Right cardiac atrium (tissue), 5 donors: ENCODE data around the gene OGFOD1. TPM values are rescaled to one million over a fixed set of nuclear protein-coding genes. Genes with fewer than 3 reads are reported as not detected.

Source experiments
- ATAC-seq, 2 donors: fragments of 200-7000 bp; cut with Tn5 transposase; one replicate each; pipeline versions ENCODE4 v1.8.0 to v1.9.1; 2020; ENCODE audit warnings: moderate library complexity in 2 of 2, mild to moderate bottlenecking in 1 of 2
- DNase-seq, 3 donors: peaks; one replicate each; pipeline ENCODE4 v3.0.0-alpha.2; 2020
- H3K27ac ChIP-seq: one replicate; pipeline ENCODE4 v1.5.1; 2013; ENCODE audit warnings: mild to moderate bottlenecking, low read length, control low read depth, moderate library complexity
- H3K27me3 ChIP-seq: one replicate; pipeline ENCODE4 v1.6.1; 2013; ENCODE audit not compliant: control insufficient read depth, insufficient read depth
- H3K4me1 ChIP-seq: one replicate; pipeline ENCODE4 v1.6.1; 2013; ENCODE audit warnings: low read length; ENCODE audit not compliant: control insufficient read depth, insufficient read depth
- H3K4me3 ChIP-seq: one replicate; pipeline ENCODE4 v1.5.1; 2013; ENCODE audit warnings: low read length, control low read depth
- H3K9me3 ChIP-seq: one replicate; pipeline ENCODE4 v1.6.1; 2013; ENCODE audit warnings: low read length; ENCODE audit not compliant: control insufficient read depth
- WGBS: extraction: QIAGEN DNeasy Blood & Tissue Kit; methylation state at CpG from one replicate; pipeline ENCODE4 v1.1.7; 2013; 5-methylcytosine and 5-hydroxymethylcytosine counted together
- intact Hi-C, 4 donors: fragments of 100-400 bp; cut with DNase I; formaldehyde crosslinking; loops; one replicate each; pipeline versions ENCODE4 v1.11.0 to v1.14.0; 2022 to 2023
- polyA plus RNA-seq: library from polyadenylated mRNA; stranded (reverse); fragments of 200-250 nt; gene quantifications from one replicate; pipeline ENCODE4 v1.2.3, GENCODE V29; 2013
- total RNA-seq, 4 donors: library from RNA; stranded (reverse); fragmentation: NEBNext Ultra II Directional; extraction: Animal tissue kit (Norgen Biotek cat#: 25700); gene quantifications; one replicate each; pipeline ENCODE4 v1.2.1, GENCODE V29; 2021
- donor health status: healthy with polysubstance abuse.
- donor health status: DM: no; HTN: yes; CAD: no.
- donor health status: DM: no; HTN: no; CAD: no.
- donor health status: DM: no; HTN: yes; CAD: no; lungs with severe emphysema.
- donor health status: DM: yes; HTN: yes; CAD: no.

The OGFOD1 gene
- total and polyA plus RNA-seq, 5 donors = 15.5 to 32.8 (median 29.2) TPM

- Histone ChIP-seq H3K27me3 (no peaks in the 10 kb centered on the region), H3K4me1 (peaks cover 3% of the 10 kb centered on the region), H3K27ac (no peak overlapping the region), H3K4me3 (no peak overlapping the region), H3K9me3 (no peaks in the 10 kb centered on the region)
- ATAC-seq (no peak), DNase-seq (no peak)
- intact Hi-C loops = no loop called here
- 92% methylated on average over 8 of the region's 8 CpGs for WGBS
Measured at GRCh38 chr16:56419740-56420548, 31.4 kb upstream of the OGFOD1 start.

GRCh38 chr16:56420613-56421012 lies 30.7 kb upstream of the OGFOD1 start:
- no peak overlapping the region for H3K4me3 ChIP-seq
- intact Hi-C loops = no loop called here
- no peaks in the 10 kb centered on the region for H3K9me3 ChIP-seq
- DNase-seq = no peak
- no peak for ATAC-seq
- H3K27me3 ChIP-seq = no peaks in the 10 kb centered on the region
- no peak overlapping the region for H3K27ac ChIP-seq
- H3K4me1 ChIP-seq = peaks cover 3% of the 10 kb centered on the region

- intact Hi-C loops = no loop called here
- Histone ChIP-seq H3K4me3 (no peak overlapping the region), H3K27ac (no peak overlapping the region), H3K4me1 (peaks cover 3% of the 10 kb centered on the region), H3K27me3 (no peaks in the 10 kb centered on the region), H3K9me3 (no peaks in the 10 kb centered on the region)
- 86% methylated on average over 2 of the region's 2 CpGs for WGBS
- no peak for ATAC-seq
- no peak for DNase-seq
Measured at GRCh38 chr16:56421313-56421712, 30.0 kb upstream of the OGFOD1 start.

- intact Hi-C loops = no loop called here
Measured at GRCh38 chr16:56421976-56422669, 29.2 kb upstream of the OGFOD1 start.

GRCh38 chr16:56422896-56423441 lies 28.4 kb upstream of the OGFOD1 start:
- H3K4me3 ChIP-seq = no peak overlapping the region
- H3K27ac ChIP-seq = no peak overlapping the region
- no peaks in the 10 kb centered on the region for H3K27me3 ChIP-seq
- DNase-seq = no peak
- H3K4me1 ChIP-seq = peaks cover 3% of the 10 kb centered on the region
- no peaks in the 10 kb centered on the region for H3K9me3 ChIP-seq
- intact Hi-C loops = no loop called here
- 69% methylated on average over 4 of the region's 4 CpGs for WGBS
- no peak for ATAC-seq

More at GRCh38 chr16:56421976-56422669, 29.2 kb upstream of the OGFOD1 start:
- Histone ChIP-seq H3K4me3 (no peak overlapping the region), H3K9me3 (no peaks in the 10 kb centered on the region), H3K27ac (no peak overlapping the region), H3K4me1 (peaks cover 3% of the 10 kb centered on the region), H3K27me3 (no peaks in the 10 kb centered on the region)
- 88% methylated on average over 5 of the region's 5 CpGs for WGBS
- ATAC-seq (no peak), DNase-seq (no peak)

GRCh38 chr16:56423584-56424403 lies 27.6 kb upstream of the OGFOD1 start:
- no peaks in the 10 kb centered on the region for H3K9me3 ChIP-seq
- DNase-seq (no peak), ATAC-seq (no peak)
- 25% methylated on average over 7 of the region's 7 CpGs for WGBS
- H3K4me1 ChIP-seq = peaks cover 3% of the 10 kb centered on the region
- H3K27ac ChIP-seq = no peak overlapping the region
- peak overlapping the region; percentile 95 for H3K4me3 ChIP-seq
- H3K27me3 ChIP-seq = no peaks in the 10 kb centered on the region
- intact Hi-C loops = no loop called here

GRCh38 chr16:56424404-56424764 lies 27.0 kb upstream of the OGFOD1 start:
- no peak overlapping the region for H3K27ac ChIP-seq
- intact Hi-C loops = no loop called here
- no peak for ATAC-seq
- H3K4me3 ChIP-seq = peak overlapping the region; percentile 95
- H3K9me3 ChIP-seq = no peaks in the 10 kb centered on the region
- no peak for DNase-seq
- no peaks in the 10 kb centered on the region for H3K27me3 ChIP-seq
- peaks cover 3% of the 10 kb centered on the region for H3K4me1 ChIP-seq
- WGBS = 1% methylated on average over 16 of the region's 16 CpGs

GRCh38 chr16:56424791-56425438 lies 26.4 kb upstream of the OGFOD1 start:
- DNase-seq (peak; percentile 39 to 82 (median 71)), ATAC-seq (peak; percentile 49 to 61)
- WGBS = under 1% methylated on average over 79 of the region's 79 CpGs
- H3K9me3 ChIP-seq = no peaks in the 10 kb centered on the region
- peak overlapping the region; percentile 95 for H3K4me3 ChIP-seq
- peak overlapping the region; percentile 87 for H3K27ac ChIP-seq
- intact Hi-C loops = no loop called here
- H3K27me3 ChIP-seq = no peaks in the 10 kb centered on the region
- peaks cover 3% of the 10 kb centered on the region for H3K4me1 ChIP-seq

- ATAC-seq (peak; percentile 96), DNase-seq (peak; percentile 73 to 91 (median 89))
- peaks cover 3% of the 10 kb centered on the region for H3K4me1 ChIP-seq
- WGBS = under 1% methylated on average over 57 of the region's 57 CpGs
- no peaks in the 10 kb centered on the region for H3K27me3 ChIP-seq
- intact Hi-C loops = no loop called here
- H3K4me3 ChIP-seq = peak within 1 kb of the TSS; percentile 95
- H3K27ac ChIP-seq = peak within 1 kb of the TSS; percentile 87
- H3K9me3 ChIP-seq = no peaks in the 10 kb centered on the region
Measured at GRCh38 chr16:56425439-56425832, 25.9 kb upstream of the OGFOD1 start, which contains the start of gene AMFR. TSS of gene AMFR (minus strand) at chr16:56425545. CDS start at chr16:56425327, 218 bp downstream.

- DNase-seq (no peak), ATAC-seq (no peak)
- 96% methylated on average over 4 of the region's 4 CpGs for WGBS
Measured at GRCh38 chr16:56426585-56426984, 24.8 kb upstream of the OGFOD1 start.

More at GRCh38 chr16:56426585-56426984, 24.8 kb upstream of the OGFOD1 start:
- Histone ChIP-seq H3K4me3 (no peak overlapping the region), H3K9me3 (no peaks in the 10 kb centered on the region), H3K27me3 (no peaks in the 10 kb centered on the region), H3K4me1 (peaks cover 3% of the 10 kb centered on the region), H3K27ac (no peak overlapping the region)
- intact Hi-C loops = no loop called here
